PC-9 (cell line): ENCODE results near the gene DLG2.

ENCODE experiments used
- EZH2 ChIP-seq: fragments of 200-600 bp; sonication (generic); IDR thresholded peaks from 2 replicates; pipeline ENCODE4 v1.8.0; 2017; ENCODE audit warnings: antibody characterized with exemption, low read depth
- TF ChIP-seq, protein P1 (sequence below): fragments of 200-600 bp; sonication (generic); conservative IDR thresholded peaks from 2 replicates; pipeline ENCODE4 v1.6.1; 2017; ENCODE audit warnings: mixed run types, antibody characterized with exemption, mild to moderate bottlenecking, moderate library complexity

DNA sequence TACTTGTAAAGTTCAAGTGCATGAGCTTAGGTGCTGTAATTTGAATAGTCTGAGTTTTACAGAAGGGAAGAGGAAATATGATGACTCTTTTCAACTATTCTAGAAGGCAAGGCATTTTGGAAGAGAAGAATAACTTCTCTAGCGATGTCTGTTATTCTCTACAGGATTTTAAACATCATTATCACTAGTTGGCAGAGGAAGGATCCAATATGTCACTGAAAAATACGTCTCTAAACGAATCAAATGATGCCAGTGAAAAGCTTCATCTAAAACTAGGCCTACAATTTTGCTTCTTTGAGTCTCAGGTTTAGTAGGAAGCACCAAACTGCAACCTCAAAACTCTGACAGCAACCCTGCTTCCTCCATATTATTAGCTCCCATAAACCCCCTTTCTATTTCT lies 581.4 kb downstream of the DLG2 start:
- TF ChIP-seq, protein P1, sequence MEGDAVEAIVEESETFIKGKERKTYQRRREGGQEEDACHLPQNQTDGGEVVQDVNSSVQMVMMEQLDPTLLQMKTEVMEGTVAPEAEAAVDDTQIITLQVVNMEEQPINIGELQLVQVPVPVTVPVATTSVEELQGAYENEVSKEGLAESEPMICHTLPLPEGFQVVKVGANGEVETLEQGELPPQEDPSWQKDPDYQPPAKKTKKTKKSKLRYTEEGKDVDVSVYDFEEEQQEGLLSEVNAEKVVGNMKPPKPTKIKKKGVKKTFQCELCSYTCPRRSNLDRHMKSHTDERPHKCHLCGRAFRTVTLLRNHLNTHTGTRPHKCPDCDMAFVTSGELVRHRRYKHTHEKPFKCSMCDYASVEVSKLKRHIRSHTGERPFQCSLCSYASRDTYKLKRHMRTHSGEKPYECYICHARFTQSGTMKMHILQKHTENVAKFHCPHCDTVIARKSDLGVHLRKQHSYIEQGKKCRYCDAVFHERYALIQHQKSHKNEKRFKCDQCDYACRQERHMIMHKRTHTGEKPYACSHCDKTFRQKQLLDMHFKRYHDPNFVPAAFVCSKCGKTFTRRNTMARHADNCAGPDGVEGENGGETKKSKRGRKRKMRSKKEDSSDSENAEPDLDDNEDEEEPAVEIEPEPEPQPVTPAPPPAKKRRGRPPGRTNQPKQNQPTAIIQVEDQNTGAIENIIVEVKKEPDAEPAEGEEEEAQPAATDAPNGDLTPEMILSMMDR, result no peak
- no peak for TF ChIP-seq EZH2
